CD4-positive, CD25-positive, alpha-beta regulatory T cell (primary cell): ENCODE data around the gene AOPEP. TPM values are rescaled to one million over a fixed set of nuclear protein-coding genes. Genes with fewer than 3 reads are reported as not detected.
"Not testable (repeated sequence)": the region's sequence is repeated elsewhere in the genome, so short reads cannot be mapped to it uniquely, and the experiment has no call there.

Experiments used
- ATAC-seq, 2 donors: fragments of 150-1000 bp; cut with Tn5 transposase; one replicate each; pipeline ENCODE4 v1.10.0; 2021; ENCODE audit warnings: low read depth in 2 of 2, moderate number of reproducible peaks in 2 of 2, moderate library complexity in 1 of 2
- DNase-seq, 3 donors: peaks; one replicate each; pipeline versions ENCODE4 v3.0.0 to v3.0.0-alpha.2; 2012 to 2022; ENCODE audit warnings: mixed read lengths in 1 of 3
- H3K27ac ChIP-seq: one replicate; pipeline ENCODE4 v1.7.0; 2013; ENCODE audit warnings: mild to moderate bottlenecking, low read length; ENCODE audit not compliant: insufficient read depth, poor library complexity, severe bottlenecking
- H3K27me3 ChIP-seq: one replicate; pipeline ENCODE4 v1.7.0; 2013; ENCODE audit warnings: low read length; ENCODE audit not compliant: control insufficient read depth, insufficient read depth
- H3K36me3 ChIP-seq: one replicate; pipeline ENCODE4 v1.7.0; 2013; ENCODE audit warnings: mild to moderate bottlenecking, low read length, moderate library complexity; ENCODE audit not compliant: control insufficient read depth, insufficient read depth
- H3K4me1 ChIP-seq: 2 replicates; pipeline ENCODE4 v1.7.0; 2013; ENCODE audit warnings: mild to moderate bottlenecking, low read length; ENCODE audit not compliant: insufficient read depth, control insufficient read depth, poor library complexity, severe bottlenecking
- H3K4me3 ChIP-seq: one replicate; pipeline ENCODE4 v1.7.0; 2013; ENCODE audit warnings: low read depth, mild to moderate bottlenecking, low read length, moderate library complexity
- H3K9me3 ChIP-seq, 2 experiments: 1 replicate in 1 of 2; 2 replicates in 1 of 2; pipeline ENCODE4 v1.7.0; 2013; ENCODE audit warnings: low read length in 2 of 2, mild to moderate bottlenecking in 1 of 2, moderate library complexity in 1 of 2; ENCODE audit not compliant: control insufficient read depth in 2 of 2
- H3K27ac Mint-ChIP-seq, 3 donors: one replicate each; pipeline ENCODE4 v1.8.0; 2020 to 2022; ENCODE audit warnings: mild to moderate bottlenecking in 3 of 3, mixed read lengths in 3 of 3, moderate library complexity in 2 of 3
- H3K27me3 Mint-ChIP-seq: one replicate; pipeline ENCODE4 v1.8.0; 2022; ENCODE audit warnings: mild to moderate bottlenecking, mixed read lengths
- H3K36me3 Mint-ChIP-seq: one replicate; pipeline ENCODE4 v1.8.0; 2020; ENCODE audit warnings: mixed read lengths
- H3K4me1 Mint-ChIP-seq, 4 donors: one replicate each; pipeline ENCODE4 v1.8.0; 2020 to 2022; ENCODE audit warnings: mixed read lengths in 4 of 4, mild to moderate bottlenecking in 1 of 4
- H3K4me3 Mint-ChIP-seq, 4 donors: one replicate each; pipeline ENCODE4 v1.8.0; 2020 to 2022; ENCODE audit warnings: mild to moderate bottlenecking in 4 of 4, mixed read lengths in 4 of 4, moderate library complexity in 3 of 4
- H3K9me3 Mint-ChIP-seq, 7 donors: one replicate each; pipeline ENCODE4 v1.8.0; 2020 to 2022; ENCODE audit warnings: mixed read lengths in 7 of 7, mild to moderate bottlenecking in 3 of 7, moderate library complexity in 2 of 7
- polyA plus RNA-seq, 4 donors: library from polyadenylated mRNA; unstranded; fragments of 300-500 nt; fragmentation: Illumina TruSeq; gene quantifications; one replicate each; pipeline ENCODE4 v1.2.3, GENCODE V29; 2021
- total RNA-seq: library from RNA; stranded (reverse); gene quantifications from one replicate; pipeline ENCODE4 v1.2.3, GENCODE V29; 2022

Gene AOPEP
- total and polyA plus RNA-seq, 5 donors from 2014 or later: 4.6 to 12.9 (median 6.4) TPM

- Histone ChIP-seq H3K9me3 (no peaks in the 10 kb centered on the region), H3K36me3 (peaks cover 2% of the 10 kb centered on the region), H3K4me3 (peak overlapping the region; percentile 8), H3K27ac (no peak overlapping the region), H3K27me3 (no peaks in the 10 kb centered on the region), H3K4me1 (peaks cover 22% of the 10 kb centered on the region)
- H3K27me3 Mint-ChIP-seq: no peaks in the 10 kb centered on the region
- H3K4me3 Mint-ChIP-seq: peak overlapping the region; percentile 11 to 73 (median 38)
- H3K27ac Mint-ChIP-seq: peak overlapping the region; percentile 85 to 90 (median 86)
- peaks cover 17 to 33% (median 29%) of the 10 kb centered on the region in 4 donors for H3K4me1 Mint-ChIP-seq
- H3K9me3 Mint-ChIP-seq: no peaks in the 10 kb centered on the region
- peaks cover 22% of the 10 kb centered on the region for H3K36me3 Mint-ChIP-seq
- ATAC-seq (peak in 1 of 2 donors; percentile 21), DNase-seq (peak in 1 of 3 donors; percentile 65)
Observed at GRCh38 chr9:94951324-94952135, 225.0 kb downstream of the AOPEP start.

- no peaks in the 10 kb centered on the region for H3K9me3 ChIP-seq
- no peaks in the 10 kb centered on the region for H3K9me3 Mint-ChIP-seq
- H3K27me3 Mint-ChIP-seq: no peaks in the 10 kb centered on the region
- H3K4me1 ChIP-seq: peaks cover 22% of the 10 kb centered on the region
- H3K4me1 Mint-ChIP-seq: peaks cover 17 to 33% (median 29%) of the 10 kb centered on the region in 4 donors
- H3K36me3 Mint-ChIP-seq: peaks cover 24% of the 10 kb centered on the region
- peak; percentile 77 to 83 for ATAC-seq
- no peak overlapping the region for H3K27ac ChIP-seq
- no peaks in the 10 kb centered on the region for H3K27me3 ChIP-seq
- H3K36me3 ChIP-seq: peaks cover 2% of the 10 kb centered on the region
- H3K4me3 Mint-ChIP-seq: peak overlapping the region; percentile 4 to 73 (median 40)
- peak overlapping the region; percentile 41 for H3K4me3 ChIP-seq
- H3K27ac Mint-ChIP-seq: peak overlapping the region; percentile 12 to 86 (median 85)
- peak in 2 of 3 donors; percentile 29 to 69 for DNase-seq
Observed at GRCh38 chr9:94952565-94953373, 226.3 kb downstream of the AOPEP start.

DNA sequence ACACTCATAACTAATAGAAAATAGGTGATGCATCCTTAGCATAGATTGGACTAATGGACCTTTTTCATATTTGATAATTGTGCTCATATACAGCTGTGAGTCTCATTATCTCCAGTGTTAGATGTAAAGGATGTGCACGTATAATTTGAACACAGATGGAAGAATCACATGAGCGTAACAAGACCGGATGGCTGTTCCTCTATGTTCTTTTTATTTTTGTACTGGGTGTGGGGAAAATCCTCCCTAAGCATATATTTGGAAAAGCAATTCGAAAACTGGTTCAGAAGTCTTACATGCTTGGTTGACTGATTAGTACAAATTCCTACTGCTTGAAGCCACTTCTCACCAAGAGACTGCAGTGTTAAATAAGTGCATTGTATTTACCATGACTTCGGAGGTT is 230.2 kb downstream of the AOPEP start:
- Mint-ChIP-seq H3K4me1 (peaks cover 7 to 15% (median 12%) of the 10 kb centered on the region in 4 donors), H3K4me3 (no peak overlapping the region), H3K36me3 (peaks cover 23% of the 10 kb centered on the region), H3K9me3 (no peaks in the 10 kb centered on the region), H3K27ac (no peak overlapping the region), H3K27me3 (no peaks in the 10 kb centered on the region)
- no peak overlapping the region for H3K4me3 ChIP-seq
- no peaks in the 10 kb centered on the region for H3K27me3 ChIP-seq
- peaks cover 14% of the 10 kb centered on the region for H3K4me1 ChIP-seq
- peaks cover 2% of the 10 kb centered on the region for H3K36me3 ChIP-seq
- no peaks in the 10 kb centered on the region for H3K9me3 ChIP-seq
- no peak for ATAC-seq
- DNase-seq: no peak
- no peak overlapping the region for H3K27ac ChIP-seq

GRCh38 chr9:94960964-94961363 is 234.5 kb downstream of the AOPEP start:
- DNase-seq (no peak), ATAC-seq (no peak)
- no peaks in the 10 kb centered on the region for H3K9me3 ChIP-seq
- no peaks in the 10 kb centered on the region for H3K27me3 ChIP-seq
- no peaks in the 10 kb centered on the region for H3K4me1 ChIP-seq
- Mint-ChIP-seq H3K4me1 (peaks cover 0 to 4% (median 0%) of the 10 kb centered on the region in 4 donors), H3K27ac (no peak overlapping the region), H3K9me3 (no peaks in the 10 kb centered on the region), H3K27me3 (no peaks in the 10 kb centered on the region), H3K4me3 (no peak overlapping the region), H3K36me3 (peaks cover 23% of the 10 kb centered on the region)
- no peak overlapping the region for H3K4me3 ChIP-seq
- no peak overlapping the region for H3K27ac ChIP-seq
- H3K36me3 ChIP-seq: peaks cover 2% of the 10 kb centered on the region

- H3K36me3 ChIP-seq: no peaks in the 10 kb centered on the region
- Mint-ChIP-seq H3K27me3 (no peaks in the 10 kb centered on the region), H3K27ac (no peak overlapping the region), H3K4me1 (peaks cover 0 to 4% (median 0%) of the 10 kb centered on the region in 4 donors), H3K4me3 (no peak overlapping the region), H3K36me3 (peaks cover 16% of the 10 kb centered on the region), H3K9me3 (no peaks in the 10 kb centered on the region)
- no peaks in the 10 kb centered on the region for H3K9me3 ChIP-seq
- no peak for DNase-seq
- ATAC-seq: no peak
- no peak overlapping the region for H3K4me3 ChIP-seq
- no peaks in the 10 kb centered on the region for H3K27me3 ChIP-seq
- no peaks in the 10 kb centered on the region for H3K4me1 ChIP-seq
- H3K27ac ChIP-seq: no peak overlapping the region
Observed at GRCh38 chr9:94961870-94962269, 235.4 kb downstream of the AOPEP start.

GRCh38 chr9:94965631-94966030 is 239.1 kb downstream of the AOPEP start:
- not testable (repeated sequence) for H3K27ac ChIP-seq, H3K27ac Mint-ChIP-seq, H3K4me1 ChIP-seq, H3K9me3 Mint-ChIP-seq, H3K27me3 Mint-ChIP-seq, DNase-seq, H3K4me1 Mint-ChIP-seq, H3K4me3 Mint-ChIP-seq, H3K27me3 ChIP-seq, H3K4me3 ChIP-seq, H3K36me3 ChIP-seq, ATAC-seq, H3K9me3 ChIP-seq
- peaks cover 17% of the 10 kb centered on the region for H3K36me3 Mint-ChIP-seq

DNA sequence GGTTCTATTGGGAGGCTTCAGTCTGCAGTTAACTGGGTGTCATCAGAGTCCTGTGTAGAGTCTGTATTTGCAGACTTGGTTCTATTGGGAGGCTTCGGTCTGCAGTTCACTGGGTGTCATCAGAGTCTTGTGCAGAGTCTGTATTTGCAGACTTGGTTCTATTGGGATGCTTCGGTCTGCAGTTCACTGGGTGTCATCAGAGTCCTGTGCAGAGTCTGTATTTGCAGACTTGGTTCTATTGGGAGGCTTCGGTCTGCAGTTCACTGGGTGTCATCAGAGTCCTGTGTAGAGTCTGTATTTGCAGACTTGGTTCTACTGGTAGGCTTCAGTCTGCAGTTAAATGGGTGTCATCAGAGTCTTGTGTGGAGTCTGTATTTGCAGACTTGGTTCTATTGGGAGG is 239.5 kb downstream of the AOPEP start:
- H3K4me3 ChIP-seq, H3K9me3 ChIP-seq, H3K27ac ChIP-seq, H3K27me3 ChIP-seq, H3K4me1 Mint-ChIP-seq, H3K4me3 Mint-ChIP-seq, ATAC-seq, DNase-seq, H3K27me3 Mint-ChIP-seq, H3K9me3 Mint-ChIP-seq, H3K36me3 ChIP-seq, H3K27ac Mint-ChIP-seq, H3K4me1 ChIP-seq: not testable (repeated sequence)
- H3K36me3 Mint-ChIP-seq: peaks cover 17% of the 10 kb centered on the region
